ENCODE measurements around the gene TDRD3. TPM values are rescaled to one million over a fixed set of nuclear protein-coding genes. Genes with fewer than 3 reads are reported as not detected.

Gene TDRD3
- total RNA-seq, 1 donor from 2014 or later, result 10.7 TPM

DNA sequence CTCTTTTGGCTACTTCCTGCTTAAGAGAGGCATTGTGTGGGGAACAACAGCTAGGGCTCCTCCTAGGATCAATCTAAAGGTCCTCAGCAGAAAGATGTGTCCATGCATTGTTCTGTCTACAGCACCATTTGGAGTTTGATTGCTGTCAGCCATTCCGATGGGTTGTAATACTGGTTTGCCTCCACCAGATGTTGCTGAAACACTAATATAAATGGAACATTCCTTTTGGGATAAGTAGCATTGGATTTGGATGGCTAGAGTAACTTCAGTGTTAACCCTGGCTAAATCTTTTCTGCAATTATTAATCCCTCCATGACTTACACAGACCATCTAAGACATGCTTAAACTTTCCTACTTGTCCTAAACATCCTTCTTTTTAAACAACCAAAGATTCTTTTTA, 104.2 kb downstream of the TDRD3 start:
- H3K4me1 ChIP-seq (ENCODE audit: insufficient read depth, low read length), result no peaks in the 10 kb centered on the region
- no peaks in the 10 kb centered on the region for H3K79me2 ChIP-seq (ENCODE audit: insufficient read depth, low read length)
- Mint-ChIP-seq H3K9me3 (ENCODE audit: unreplicated experiment) (peaks cover 22% of the 10 kb centered on the region), H3K4me1 (ENCODE audit: low read depth, unreplicated experiment) (no peaks in the 10 kb centered on the region), H3K27me3 (ENCODE audit: low read depth, unreplicated experiment) (no peaks in the 10 kb centered on the region), H3K36me3 (ENCODE audit: low read depth, unreplicated experiment) (peaks cover 35% of the 10 kb centered on the region), H3K4me3 (ENCODE audit: unreplicated experiment) (no peak overlapping the region), H3K27ac (ENCODE audit: unreplicated experiment) (no peak overlapping the region)
- DNase-seq (ENCODE audit: low read depth), result no peak
- no peaks in the 10 kb centered on the region for H3K36me3 ChIP-seq (ENCODE audit: insufficient read depth, low read length)
- no peak overlapping the region for H2AFZ ChIP-seq (ENCODE audit: low read depth, low read length)
- H3K4me2 ChIP-seq (ENCODE audit: low read length), result no peak overlapping the region
- H3K27ac ChIP-seq (ENCODE audit: low read depth, low read length), result no peak overlapping the region
- no peak for TF ChIP-seq EZH2 (IDR thresholded peaks at IDR 0.05; ENCODE audit: insufficient read depth, low read length)
- TF ChIP-seq, protein P1, sequence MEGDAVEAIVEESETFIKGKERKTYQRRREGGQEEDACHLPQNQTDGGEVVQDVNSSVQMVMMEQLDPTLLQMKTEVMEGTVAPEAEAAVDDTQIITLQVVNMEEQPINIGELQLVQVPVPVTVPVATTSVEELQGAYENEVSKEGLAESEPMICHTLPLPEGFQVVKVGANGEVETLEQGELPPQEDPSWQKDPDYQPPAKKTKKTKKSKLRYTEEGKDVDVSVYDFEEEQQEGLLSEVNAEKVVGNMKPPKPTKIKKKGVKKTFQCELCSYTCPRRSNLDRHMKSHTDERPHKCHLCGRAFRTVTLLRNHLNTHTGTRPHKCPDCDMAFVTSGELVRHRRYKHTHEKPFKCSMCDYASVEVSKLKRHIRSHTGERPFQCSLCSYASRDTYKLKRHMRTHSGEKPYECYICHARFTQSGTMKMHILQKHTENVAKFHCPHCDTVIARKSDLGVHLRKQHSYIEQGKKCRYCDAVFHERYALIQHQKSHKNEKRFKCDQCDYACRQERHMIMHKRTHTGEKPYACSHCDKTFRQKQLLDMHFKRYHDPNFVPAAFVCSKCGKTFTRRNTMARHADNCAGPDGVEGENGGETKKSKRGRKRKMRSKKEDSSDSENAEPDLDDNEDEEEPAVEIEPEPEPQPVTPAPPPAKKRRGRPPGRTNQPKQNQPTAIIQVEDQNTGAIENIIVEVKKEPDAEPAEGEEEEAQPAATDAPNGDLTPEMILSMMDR (IDR thresholded peaks at IDR 0.05; ENCODE audit: insufficient read depth, low read depth, low read length), result no peak
- peaks cover 8% of the 10 kb centered on the region for H3K9me3 ChIP-seq (ENCODE audit: insufficient read depth, low read depth, low read length)
- FAIRE-seq, result no peak
- H3K4me3 ChIP-seq (ENCODE audit: insufficient read depth, low read depth, low read length), result no peak overlapping the region
- no peak overlapping the region for H3K9ac ChIP-seq (ENCODE audit: low read length)
- no peaks in the 10 kb centered on the region for H4K20me1 ChIP-seq (ENCODE audit: insufficient read depth, low read length)
- H3K27me3 ChIP-seq (ENCODE audit: insufficient read depth, low read length), result no peaks in the 10 kb centered on the region

DNA sequence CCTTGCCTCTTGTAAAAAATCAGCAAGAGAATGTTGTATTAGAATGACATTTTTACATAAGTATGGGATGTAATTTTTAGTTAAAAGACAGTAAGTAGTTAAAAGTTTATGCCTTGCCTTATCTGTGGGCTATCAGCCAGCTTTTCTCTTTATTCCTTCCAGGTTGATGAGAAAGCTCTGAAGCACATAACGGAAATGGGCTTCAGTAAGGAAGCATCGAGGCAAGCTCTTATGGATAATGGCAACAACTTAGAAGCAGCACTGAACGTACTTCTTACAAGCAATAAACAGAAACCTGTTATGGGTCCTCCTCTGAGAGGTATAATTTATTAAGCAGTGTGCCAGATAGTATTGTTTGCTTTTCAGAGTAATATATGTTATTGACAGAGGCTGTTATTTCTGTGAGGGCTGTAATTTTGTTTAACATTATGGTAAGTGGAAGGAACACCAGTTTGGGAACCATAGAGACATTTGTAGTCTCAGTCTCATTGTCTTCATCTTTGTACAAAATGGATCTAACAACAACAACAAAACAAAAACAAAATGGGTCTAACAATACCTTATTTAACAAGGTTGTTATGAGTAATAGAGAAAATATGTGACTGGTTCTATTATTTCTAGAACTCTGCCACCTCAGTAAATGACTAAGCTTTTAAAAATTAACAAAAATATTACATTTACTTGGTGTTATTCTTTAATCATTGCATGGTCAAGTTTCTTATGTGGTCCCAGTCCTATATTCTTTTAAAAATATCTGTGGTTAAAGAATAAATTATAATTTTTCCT, 112.8 kb downstream of the TDRD3 start:
- FAIRE-seq (no peak), DNase-seq (ENCODE audit: low read depth) (peak; percentile 29)
- no peak overlapping the region for H3K4me3 ChIP-seq (ENCODE audit: insufficient read depth, low read depth, low read length)
- Mint-ChIP-seq H3K27me3 (ENCODE audit: low read depth, unreplicated experiment) (no peaks in the 10 kb centered on the region), H3K4me1 (ENCODE audit: low read depth, unreplicated experiment) (peaks cover 4% of the 10 kb centered on the region), H3K27ac (ENCODE audit: unreplicated experiment) (peak overlapping the region; percentile 44), H3K36me3 (ENCODE audit: low read depth, unreplicated experiment) (peaks cover 21% of the 10 kb centered on the region), H3K9me3 (ENCODE audit: unreplicated experiment) (peaks cover 9% of the 10 kb centered on the region), H3K4me3 (ENCODE audit: unreplicated experiment) (no peak overlapping the region)
- no peak overlapping the region for H3K9ac ChIP-seq (ENCODE audit: low read length)
- no peak for TF ChIP-seq EZH2 (IDR thresholded peaks at IDR 0.05; ENCODE audit: insufficient read depth, low read length)
- TF ChIP-seq, protein P1 (IDR thresholded peaks at IDR 0.05; ENCODE audit: insufficient read depth, low read depth, low read length), result no peak
- no peaks in the 10 kb centered on the region for H3K27me3 ChIP-seq (ENCODE audit: insufficient read depth, low read length)
- H3K4me2 ChIP-seq (ENCODE audit: low read length), result no peak overlapping the region
- peak overlapping the region; percentile 28 for H3K27ac ChIP-seq (ENCODE audit: low read depth, low read length)
- no peak overlapping the region for H2AFZ ChIP-seq (ENCODE audit: low read depth, low read length)
- peaks cover 3% of the 10 kb centered on the region for H3K9me3 ChIP-seq (ENCODE audit: insufficient read depth, low read depth, low read length)
- no peaks in the 10 kb centered on the region for H3K79me2 ChIP-seq (ENCODE audit: insufficient read depth, low read length)
- H4K20me1 ChIP-seq (ENCODE audit: insufficient read depth, low read length), result no peaks in the 10 kb centered on the region
- peaks cover 3% of the 10 kb centered on the region for H3K36me3 ChIP-seq (ENCODE audit: insufficient read depth, low read length)
- H3K4me1 ChIP-seq (ENCODE audit: insufficient read depth, low read length), result peaks cover 6% of the 10 kb centered on the region

DNA sequence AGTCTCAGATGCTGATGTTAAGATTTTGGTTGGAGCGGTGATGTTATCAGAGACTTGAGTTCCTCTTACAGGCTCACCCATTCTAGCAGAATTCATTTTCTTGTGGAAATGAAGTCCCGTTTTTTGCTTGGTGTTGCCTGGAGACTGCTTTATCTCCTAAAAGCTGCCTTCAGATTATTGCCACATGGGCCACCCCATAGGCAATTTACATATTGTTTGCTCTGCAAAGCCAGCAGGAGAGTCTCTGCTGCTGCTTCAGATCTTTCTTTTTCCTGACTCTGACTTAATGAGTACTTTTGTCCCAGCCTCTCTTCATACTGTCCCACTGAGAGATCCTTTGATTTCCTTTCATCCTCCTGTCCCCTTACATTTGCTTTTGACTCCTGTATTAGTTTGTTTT, 114.6 kb downstream of the TDRD3 start:
- no peak overlapping the region for H2AFZ ChIP-seq (ENCODE audit: low read depth, low read length)
- H3K27me3 ChIP-seq (ENCODE audit: insufficient read depth, low read length), result no peaks in the 10 kb centered on the region
- peaks cover 3% of the 10 kb centered on the region for H3K36me3 ChIP-seq (ENCODE audit: insufficient read depth, low read length)
- H3K9me3 Mint-ChIP-seq (ENCODE audit: unreplicated experiment), result peaks cover 9% of the 10 kb centered on the region
- H3K4me2 ChIP-seq (ENCODE audit: low read length), result no peak overlapping the region
- H3K9me3 ChIP-seq (ENCODE audit: insufficient read depth, low read depth, low read length), result peaks cover 3% of the 10 kb centered on the region
- no peaks in the 10 kb centered on the region for H3K79me2 ChIP-seq (ENCODE audit: insufficient read depth, low read length)
- H3K4me1 Mint-ChIP-seq (ENCODE audit: low read depth, unreplicated experiment), result peaks cover 4% of the 10 kb centered on the region
- H3K27ac ChIP-seq (ENCODE audit: low read depth, low read length), result no peak overlapping the region
- no peak for DNase-seq (ENCODE audit: low read depth)
- H3K4me1 ChIP-seq (ENCODE audit: insufficient read depth, low read length), result peaks cover 6% of the 10 kb centered on the region
- TF ChIP-seq, protein P1 (IDR thresholded peaks at IDR 0.05; ENCODE audit: insufficient read depth, low read depth, low read length), result no peak
- no peak for TF ChIP-seq EZH2 (IDR thresholded peaks at IDR 0.05; ENCODE audit: insufficient read depth, low read length)
- FAIRE-seq, result no peak
- H3K4me3 Mint-ChIP-seq (ENCODE audit: unreplicated experiment), result no peak overlapping the region
- no peak overlapping the region for H3K4me3 ChIP-seq (ENCODE audit: insufficient read depth, low read depth, low read length)
- no peak overlapping the region for H3K9ac ChIP-seq (ENCODE audit: low read length)
- H3K27me3 Mint-ChIP-seq (ENCODE audit: low read depth, unreplicated experiment), result no peaks in the 10 kb centered on the region
- H3K27ac Mint-ChIP-seq (ENCODE audit: unreplicated experiment), result no peak overlapping the region
- H4K20me1 ChIP-seq (ENCODE audit: insufficient read depth, low read length), result no peaks in the 10 kb centered on the region
- peaks cover 17% of the 10 kb centered on the region for H3K36me3 Mint-ChIP-seq (ENCODE audit: low read depth, unreplicated experiment)
